Measurements from ENCODE around the gene TMEM135. TPM values are rescaled to one million over a fixed set of nuclear protein-coding genes. Genes with fewer than 3 reads are reported as not detected.
"Not testable (repeated sequence)": the region's sequence is repeated elsewhere in the genome, so short reads cannot be mapped to it uniquely, and the experiment has no call there.

Gene TMEM135
- total RNA-seq, 1 donor from 2014 or later = 28.1 TPM

DNA sequence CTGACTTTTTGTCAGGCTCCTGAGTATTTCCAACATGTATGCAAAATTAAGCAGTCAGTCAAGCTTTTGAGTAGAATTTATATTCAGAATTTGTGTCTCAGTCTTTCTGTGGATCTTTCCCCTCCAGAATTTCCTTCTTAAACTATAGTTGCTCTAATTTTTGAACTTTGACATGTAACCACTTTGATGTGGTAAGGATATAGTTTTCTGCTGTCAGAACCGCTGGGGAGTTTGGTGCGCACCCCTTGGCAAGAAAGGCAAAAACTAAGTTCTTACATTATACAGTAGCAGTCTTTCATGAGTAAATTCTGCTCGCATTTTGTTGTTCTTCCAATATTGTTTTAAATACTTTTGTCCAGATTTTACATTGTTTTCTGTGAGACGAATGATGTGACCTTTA, 105.9 kb downstream of the TMEM135 start:
- no peak for DNase-seq

DNA sequence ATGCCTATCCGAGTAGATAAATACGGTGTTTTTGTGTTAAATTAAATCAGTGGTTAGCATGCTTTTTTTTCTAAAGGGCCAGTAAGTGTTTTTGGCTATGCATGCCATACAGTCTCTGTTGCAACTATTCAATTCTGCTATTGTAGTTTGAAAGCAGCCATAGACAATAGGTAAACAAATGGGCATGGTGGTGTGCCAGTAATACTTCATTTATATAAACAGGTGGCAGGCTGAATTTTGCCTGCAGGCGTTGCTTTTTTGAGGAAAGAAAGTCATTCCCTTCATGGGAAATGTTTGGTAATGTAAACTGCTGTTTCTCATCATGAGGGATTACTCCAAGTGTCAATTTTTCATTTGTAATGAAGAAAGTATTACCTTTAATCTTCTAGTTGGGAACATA, 106.5 kb downstream of the TMEM135 start:
- DNase-seq = no peak

GRCh38 chr11:87148749-87149148, 111.0 kb downstream of the TMEM135 start:
- no peak for DNase-seq

- DNase-seq = not testable (repeated sequence)
Observed at GRCh38 chr11:87149782-87150181, 112.0 kb downstream of the TMEM135 start.

- DNase-seq = peak; percentile 62
Observed at GRCh38 chr11:87150936-87151335, 113.2 kb downstream of the TMEM135 start.

DNA sequence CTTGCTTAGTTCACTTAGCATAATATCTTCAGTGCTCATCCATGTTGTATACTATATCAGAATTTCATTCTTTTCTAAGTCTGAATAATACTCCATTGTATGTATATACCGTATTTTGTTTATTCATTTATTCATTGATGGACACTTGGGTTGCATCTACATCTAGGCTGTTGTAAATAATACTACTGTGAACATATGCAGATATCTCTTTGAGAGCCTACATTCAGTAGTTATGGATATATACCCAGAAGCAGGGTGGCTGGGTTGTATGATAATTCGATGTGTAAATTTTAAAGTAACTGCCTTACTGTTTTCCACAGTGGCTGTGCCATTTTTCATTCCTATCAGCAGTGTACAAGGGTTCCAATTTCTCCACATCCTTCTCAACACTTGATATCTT, 116.5 kb downstream of the TMEM135 start:
- DNase-seq = no peak

- no peak for DNase-seq
Observed at GRCh38 chr11:87156970-87157369, 119.2 kb downstream of the TMEM135 start.

GRCh38 chr11:87169076-87169475, 131.3 kb downstream of the TMEM135 start:
- not testable (repeated sequence) for DNase-seq

- DNase-seq = peak; percentile 82
Observed at GRCh38 chr11:87173185-87174039, 135.7 kb downstream of the TMEM135 start.

- DNase-seq = no peak
Observed at GRCh38 chr11:87174870-87175269, 137.1 kb downstream of the TMEM135 start.

GRCh38 chr11:87176044-87176443, 138.3 kb downstream of the TMEM135 start:
- DNase-seq = no peak

GRCh38 chr11:87179621-87180020, 141.9 kb downstream of the TMEM135 start:
- DNase-seq = no peak

- peak; percentile 12 for DNase-seq
Observed at GRCh38 chr11:87180742-87181141, 143.0 kb downstream of the TMEM135 start.

GRCh38 chr11:87181143-87181542, 143.4 kb downstream of the TMEM135 start:
- DNase-seq = no peak

- DNase-seq = no peak
Observed at GRCh38 chr11:87185228-87185627, 147.5 kb downstream of the TMEM135 start.

DNA sequence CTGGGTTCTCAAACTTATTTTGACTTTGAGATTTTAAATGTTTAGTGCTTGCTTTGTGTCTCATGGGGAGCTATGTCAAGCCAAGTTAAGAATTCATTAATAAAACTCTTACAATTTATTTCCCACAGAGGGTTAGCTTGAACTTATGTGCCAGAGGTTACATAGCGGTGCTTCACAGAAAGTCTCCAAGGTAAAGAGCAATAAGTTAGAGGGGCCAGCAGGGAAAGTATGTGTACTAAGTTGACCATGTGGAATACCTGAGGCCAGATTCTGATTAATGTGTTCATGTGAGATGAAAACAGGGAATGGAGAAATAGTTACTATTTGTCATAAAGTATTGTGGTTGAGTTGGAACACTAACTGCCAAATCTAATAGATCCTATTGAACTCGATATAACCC, 149.3 kb downstream of the TMEM135 start:
- DNase-seq = no peak

GRCh38 chr11:87187930-87188329, 150.2 kb downstream of the TMEM135 start:
- DNase-seq = no peak

- DNase-seq = not testable (repeated sequence)
Observed at GRCh38 chr11:87188396-87188795, 150.7 kb downstream of the TMEM135 start.

DNA sequence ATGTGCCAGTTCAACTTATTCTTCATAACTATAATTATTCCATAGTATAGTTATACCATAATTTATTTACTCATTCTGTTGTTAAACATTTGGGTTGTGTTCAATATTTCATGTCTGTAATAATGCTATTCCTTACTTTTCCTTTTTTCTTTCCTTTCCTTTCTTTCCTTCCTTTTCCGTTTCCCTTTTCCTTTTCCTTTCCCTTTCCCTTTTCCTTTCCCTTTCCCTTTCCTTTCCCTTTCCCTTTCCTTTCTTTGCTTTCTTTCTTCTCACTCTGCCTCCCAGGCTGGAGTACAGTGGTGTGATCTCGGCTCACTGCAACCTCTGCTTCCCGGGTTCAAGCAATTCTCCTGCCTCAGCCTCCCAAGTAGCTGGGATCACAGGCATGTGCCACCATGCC, 151.2 kb downstream of the TMEM135 start:
- DNase-seq = not testable (repeated sequence)

GRCh38 chr11:87190071-87190470, 152.3 kb downstream of the TMEM135 start:
- no peak for DNase-seq

DNA sequence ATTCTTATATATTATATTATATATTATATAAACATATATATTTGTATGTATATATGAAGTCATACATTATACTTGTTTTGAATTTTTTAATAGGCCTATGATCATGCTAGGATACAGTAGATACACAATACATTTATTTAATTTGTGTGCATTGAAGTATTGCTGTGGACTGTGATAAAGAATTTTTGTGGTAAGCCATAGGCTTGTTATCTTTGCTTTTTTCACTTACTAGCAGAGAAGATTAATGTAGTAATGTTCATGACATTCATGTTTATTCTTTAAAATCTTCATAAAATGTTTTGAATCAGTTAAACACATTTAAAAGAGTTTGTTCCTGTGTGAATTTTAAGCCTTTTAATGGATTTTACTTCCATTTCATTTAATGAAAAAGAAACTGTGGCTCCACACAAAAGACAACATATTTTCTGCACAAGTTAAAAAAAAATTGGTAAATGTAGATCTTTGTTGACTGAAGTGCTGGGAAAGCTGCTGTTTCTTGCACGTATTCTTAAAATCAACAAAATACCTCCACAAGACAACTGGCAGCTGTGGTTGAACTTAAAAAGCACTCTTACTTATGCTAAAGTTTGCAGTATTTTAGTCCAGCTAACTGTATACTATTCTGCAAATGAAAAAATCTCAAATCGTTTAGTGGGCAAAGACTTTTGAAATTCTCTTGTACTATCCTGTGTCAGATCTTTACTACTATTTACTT, 156.2 kb downstream of the TMEM135 start:
- DNase-seq = no peak

DNA sequence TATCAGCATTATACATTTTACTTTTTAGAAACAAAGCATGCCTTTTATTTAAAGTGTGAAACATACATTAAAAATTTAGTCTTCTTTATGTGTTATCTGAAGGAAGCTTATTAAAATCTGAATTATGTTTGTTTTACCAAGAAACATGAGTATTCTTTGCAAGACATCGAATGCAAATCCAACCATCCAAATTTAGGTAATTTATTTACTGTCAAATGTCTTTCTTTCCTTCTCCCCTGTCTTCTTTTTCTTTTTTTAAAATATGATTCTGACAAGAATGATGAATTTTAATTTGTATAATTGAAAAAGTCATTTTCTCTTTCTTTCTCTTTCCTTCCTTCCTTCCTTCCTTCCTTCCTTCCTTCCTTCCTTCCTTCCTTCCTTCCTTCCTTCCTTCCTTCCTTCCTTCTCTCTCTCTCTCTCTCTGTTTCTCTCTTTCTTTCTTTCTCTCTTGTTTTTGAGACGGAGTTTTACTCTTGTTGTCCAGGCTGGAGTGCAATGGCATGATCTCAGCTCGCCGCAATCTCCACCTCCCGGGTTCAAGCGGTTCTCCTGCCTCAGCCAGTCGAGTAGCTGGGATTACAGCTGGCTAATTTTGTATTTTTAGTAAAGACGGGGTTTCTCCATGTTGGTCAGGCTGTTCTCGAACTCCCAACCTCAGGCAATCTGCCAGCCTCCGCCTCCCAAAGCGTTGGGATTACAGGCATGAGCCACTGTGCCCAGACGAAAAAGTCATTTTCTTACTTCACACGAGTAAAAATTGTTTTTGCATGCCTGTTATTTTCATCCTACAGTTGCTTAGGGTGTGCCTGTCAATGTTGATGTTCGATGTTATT, 157.5 kb downstream of the TMEM135 start:
- no peak for DNase-seq

- DNase-seq = no peak
Observed at GRCh38 chr11:87198266-87198881, 160.6 kb downstream of the TMEM135 start.
